ENCODE measurements around the gene RBPJ. TPM values are rescaled to one million over a fixed set of nuclear protein-coding genes. Genes with fewer than 3 reads are reported as not detected.

RBPJ gene
- polyA plus RNA-seq, 1 of the 3 experiments (the other 2 are of a cell fraction), result 13.8 TPM

DNA sequence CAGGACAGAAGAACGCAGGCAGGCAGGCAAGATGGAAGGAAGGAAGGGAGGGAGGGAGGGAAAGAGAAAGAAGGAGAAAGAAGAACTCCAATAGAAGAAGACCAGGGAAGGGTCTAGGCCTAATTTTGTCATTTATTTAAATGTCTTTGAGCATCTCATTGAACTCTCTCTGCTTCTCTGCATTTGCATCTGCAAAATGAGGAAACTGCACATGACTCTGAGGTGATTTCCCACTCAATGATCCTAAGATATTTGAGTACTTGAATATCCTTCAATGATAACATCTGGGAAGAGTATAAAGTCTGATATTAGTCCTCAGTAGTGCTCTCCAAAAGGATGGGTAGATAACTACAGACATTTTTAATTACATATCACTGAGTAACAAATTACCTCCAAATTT lies 33.1 kb upstream of the RBPJ start:
- CTCF ChIA-PET, result no interaction called here

DNA sequence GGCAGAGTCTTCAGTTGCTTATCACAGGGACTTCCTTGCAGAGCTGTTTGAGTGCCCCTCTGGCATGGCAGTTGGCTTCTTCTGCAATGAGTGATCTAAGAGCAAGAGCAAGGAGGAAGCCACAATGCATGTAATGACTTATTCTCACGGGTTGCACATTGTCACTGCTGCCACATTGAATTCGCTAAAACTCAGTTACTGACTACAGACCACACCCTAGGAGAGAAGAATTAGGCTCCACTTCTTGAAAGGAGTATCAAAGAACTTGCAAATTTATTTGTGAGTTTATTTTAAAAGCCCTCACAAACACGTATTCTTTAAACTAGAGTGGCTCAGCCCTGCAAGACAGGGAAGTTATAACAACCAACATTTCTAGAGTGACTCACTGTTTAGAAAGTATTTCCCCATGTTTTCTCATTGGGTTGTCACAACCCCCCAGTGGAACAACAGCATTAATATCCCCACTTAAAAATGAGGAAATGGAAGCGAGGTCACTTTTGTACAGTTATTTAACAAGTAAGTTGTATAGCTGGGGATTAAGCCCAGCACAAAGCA lies 32.4 kb upstream of the RBPJ start:
- TF ChIP-seq TCF12 (IDR thresholded peaks at IDR 0.05), result no peak
- TF ChIP-seq, protein P1, sequence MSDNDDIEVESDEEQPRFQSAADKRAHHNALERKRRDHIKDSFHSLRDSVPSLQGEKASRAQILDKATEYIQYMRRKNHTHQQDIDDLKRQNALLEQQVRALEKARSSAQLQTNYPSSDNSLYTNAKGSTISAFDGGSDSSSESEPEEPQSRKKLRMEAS (IDR thresholded peaks at IDR 0.05; ENCODE audit: low read depth), result no peak
- no peak for TF ChIP-seq FOSL2 (IDR thresholded peaks at IDR 0.05; ENCODE audit: borderline replicate concordance, low read depth)
- TF ChIP-seq SIN3A (IDR thresholded peaks at IDR 0.05; ENCODE audit: borderline replicate concordance, low read depth, low read length), result no peak
- TF ChIP-seq TEAD4 (IDR thresholded peaks at IDR 0.05; ENCODE audit: borderline replicate concordance, insufficient read depth), result no peak
- TF ChIP-seq FOXM1 (IDR thresholded peaks at IDR 0.05; ENCODE audit: low read depth), result no peak
- TF ChIP-seq, protein P2, sequence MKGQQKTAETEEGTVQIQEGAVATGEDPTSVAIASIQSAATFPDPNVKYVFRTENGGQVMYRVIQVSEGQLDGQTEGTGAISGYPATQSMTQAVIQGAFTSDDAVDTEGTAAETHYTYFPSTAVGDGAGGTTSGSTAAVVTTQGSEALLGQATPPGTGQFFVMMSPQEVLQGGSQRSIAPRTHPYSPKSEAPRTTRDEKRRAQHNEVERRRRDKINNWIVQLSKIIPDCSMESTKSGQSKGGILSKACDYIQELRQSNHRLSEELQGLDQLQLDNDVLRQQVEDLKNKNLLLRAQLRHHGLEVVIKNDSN (IDR thresholded peaks at IDR 0.05; ENCODE audit: borderline replicate concordance, low read depth), result no peak
- no peak for TF ChIP-seq GATA2 (CRISPR knock-in tag; IDR thresholded peaks at IDR 0.05)
- TF ChIP-seq GABPA (IDR thresholded peaks at IDR 0.05; ENCODE audit: low read depth), result no peak
- TF ChIP-seq SMC3 (IDR thresholded peaks at IDR 0.05; ENCODE audit: low read depth, low read length), result no peak
- TF ChIP-seq TAF1 (IDR thresholded peaks at IDR 0.05; ENCODE audit: borderline replicate concordance, low read depth, low read length), result no peak
- Histone ChIP-seq H3K4me3 (ENCODE audit: low read depth in 2 of 2, low read length in 1 of 2) (no peak overlapping the region), H3K27ac (ENCODE audit: low read depth in 2 of 2, low read length in 1 of 2) (no peak overlapping the region), H3K79me2 (ENCODE audit: insufficient read depth) (no peaks in the 10 kb centered on the region), H4K20me1 (ENCODE audit: insufficient read depth) (no peaks in the 10 kb centered on the region), H3F3A (replicated peaks; ENCODE audit: insufficient read depth) (no peaks in the 10 kb centered on the region), H3K36me3 (replicated peaks in 1 of 2; ENCODE audit: control insufficient read depth in 1 of 2, insufficient read depth in 2 of 2, low read length in 1 of 2) (no peaks in the 10 kb centered on the region), H3K9me3 (no peaks in the 10 kb centered on the region), H3K4me2 (no peak overlapping the region), H3K27me3 (ENCODE audit: insufficient read depth) (no peaks in the 10 kb centered on the region), H3K9me2 (no peaks in the 10 kb centered on the region), H2AFZ (ENCODE audit: low read depth) (no peak overlapping the region), H3K9ac (no peak overlapping the region), H3K4me1 (ENCODE audit: control insufficient read depth in 1 of 2, insufficient read depth in 2 of 2, low read depth in 1 of 2, low read length in 1 of 2) (no peaks in the 10 kb centered on the region)
- CTCF ChIA-PET, result no interaction called here
- 68% methylated on average over 4 of the region's 4 CpGs for WGBS (ENCODE audit: low lambda C conversion rate)
- POLR2A ChIA-PET, result no interaction called here
- no peak for DNase-seq

More for the DNA sequence above, 33.1 kb upstream of the RBPJ start:
- H3K9me2 ChIP-seq, result no peaks in the 10 kb centered on the region
- no peak for TF ChIP-seq SMC3 (IDR thresholded peaks at IDR 0.05; ENCODE audit: low read depth, low read length)
- no peak for TF ChIP-seq ELF1 (IDR thresholded peaks at IDR 0.05)
- TF ChIP-seq POLR2AphosphoS5 (IDR thresholded peaks at IDR 0.05; ENCODE audit: low read depth, low read length), result no peak
- TF ChIP-seq CHD2 (IDR thresholded peaks at IDR 0.05; ENCODE audit: low read length, partially characterized antibody), result no peak
- no peak for TF ChIP-seq RXRA (IDR thresholded peaks at IDR 0.05; ENCODE audit: borderline replicate concordance, low read depth)
- no peak for TF ChIP-seq EZH2phosphoT487 (IDR thresholded peaks at IDR 0.05; ENCODE audit: borderline replicate concordance, low read depth)
- no peak for TF ChIP-seq MXI1 (IDR thresholded peaks at IDR 0.05; ENCODE audit: low read depth, low read length)
- TF ChIP-seq RCOR1 (IDR thresholded peaks at IDR 0.05; ENCODE audit: low read length), result no peak
- TF ChIP-seq CTCF (IDR thresholded peaks at IDR 0.05), result no peak
- TF ChIP-seq FOSL2 (IDR thresholded peaks at IDR 0.05; ENCODE audit: borderline replicate concordance, low read depth), result no peak
- TF ChIP-seq USF2 (IDR thresholded peaks at IDR 0.05; ENCODE audit: borderline replicate concordance, low read depth, low read length), result no peak
- no peak for TF ChIP-seq GATA2 (CRISPR knock-in tag; IDR thresholded peaks at IDR 0.05)
- no peak for TF ChIP-seq NFIC (IDR thresholded peaks at IDR 0.05; ENCODE audit: borderline replicate concordance)
- TF ChIP-seq, protein P2 (IDR thresholded peaks at IDR 0.05; ENCODE audit: borderline replicate concordance, low read depth), result no peak
- TF ChIP-seq EP300 (IDR thresholded peaks at IDR 0.05; ENCODE audit: borderline replicate concordance in 1 of 2, low read depth in 1 of 2, low read length in 1 of 2), result no peak
- no peaks in the 10 kb centered on the region for H3K79me2 ChIP-seq (ENCODE audit: insufficient read depth)
- no peak overlapping the region for H2AFZ ChIP-seq (ENCODE audit: low read depth)
- no peaks in the 10 kb centered on the region for H3K27me3 ChIP-seq (ENCODE audit: insufficient read depth)
- WGBS (ENCODE audit: low lambda C conversion rate), result 85% methylated on average over 1 of the region's 1 CpG
- H3K36me3 ChIP-seq (replicated peaks in 1 of 2; ENCODE audit: control insufficient read depth in 1 of 2, insufficient read depth in 2 of 2, low read length in 1 of 2), result no peaks in the 10 kb centered on the region
- no peak overlapping the region for H3K27ac ChIP-seq (ENCODE audit: low read depth in 2 of 2, low read length in 1 of 2)
- H3K4me3 ChIP-seq (ENCODE audit: low read depth in 2 of 2, low read length in 1 of 2), result no peak overlapping the region
- H3K4me1 ChIP-seq (ENCODE audit: control insufficient read depth in 1 of 2, insufficient read depth in 2 of 2, low read depth in 1 of 2, low read length in 1 of 2), result no peaks in the 10 kb centered on the region
- no peaks in the 10 kb centered on the region for H4K20me1 ChIP-seq (ENCODE audit: insufficient read depth)
- no peak for DNase-seq
- H3K9ac ChIP-seq, result no peak overlapping the region
- no peaks in the 10 kb centered on the region for H3F3A ChIP-seq (replicated peaks; ENCODE audit: insufficient read depth)
- no peak overlapping the region for H3K4me2 ChIP-seq
- POLR2A ChIA-PET, result no interaction called here
- H3K9me3 ChIP-seq, result no peaks in the 10 kb centered on the region
